HCT116 (cell line): Measurements from ENCODE around the gene IL1RL1.

Source experiments
- FOSL1 ChIP-seq: IDR thresholded peaks from 2 replicates; pipeline ENCODE4 v1.6.1; 2012; ENCODE audit warnings: low read depth
- POLR2A ChIP-seq: IDR thresholded peaks from 2 replicates; pipeline ENCODE4 v1.7.0; 2011; ENCODE audit warnings: borderline replicate concordance; ENCODE audit not compliant: insufficient read depth, insufficient read length; ENCODE audit errors: extremely low read depth
- POLR2AphosphoS5 ChIP-seq: IDR thresholded peaks from 2 replicates; pipeline ENCODE4 v1.6.1; 2011; ENCODE audit warnings: mild to moderate bottlenecking, low read depth, low read length, moderate library complexity
- RAD21 ChIP-seq: IDR thresholded peaks from 2 replicates; pipeline ENCODE4 v1.6.1; 2012; ENCODE audit warnings: low read depth, mild to moderate bottlenecking
- SP1 ChIP-seq: IDR thresholded peaks from 2 replicates; pipeline ENCODE4 v1.6.1; 2012; ENCODE audit warnings: low read depth
- TF ChIP-seq, protein P1 (sequence below), 3 experiments: fragments of 200-600 bp in 1 of 3; sonication (generic) in 1 of 3; IDR thresholded peaks in 2 of 3; conservative IDR thresholded peaks in 1 of 3; 2 replicates each; pipeline ENCODE4 v1.5.1; 2012 to 2017; ENCODE audit warnings: low read depth in 2 of 3, low read length in 2 of 3, antibody characterized with exemption in 1 of 3, borderline replicate concordance in 1 of 3, control low read depth in 1 of 3, mild to moderate bottlenecking in 1 of 3, mixed read lengths in 1 of 3, mixed run types in 1 of 3, moderate library complexity in 1 of 3; ENCODE audit not compliant: insufficient read depth in 1 of 3

DNA sequence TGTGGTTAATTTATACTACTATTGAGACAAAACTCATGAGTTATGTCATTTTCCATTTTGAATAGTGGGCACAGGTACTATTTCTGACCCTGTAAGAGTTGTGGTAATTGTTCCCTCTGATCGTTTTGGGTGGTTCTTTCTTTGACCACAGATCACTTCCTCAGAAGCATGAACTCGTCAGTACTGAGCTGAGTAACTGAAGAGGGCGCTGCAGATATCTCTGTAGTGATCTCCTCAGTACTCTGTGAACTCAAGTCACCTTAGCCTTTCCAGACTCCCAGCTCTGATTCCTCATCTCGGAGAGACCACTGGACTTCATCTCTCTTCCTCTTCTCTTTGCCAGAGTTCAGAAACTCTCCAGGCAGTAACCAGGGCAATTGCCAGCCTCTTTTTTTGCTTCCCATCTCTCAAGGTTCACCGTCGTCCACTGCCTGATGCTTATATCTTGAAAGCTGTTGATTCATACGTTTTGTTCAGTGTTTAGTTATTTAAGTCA, 9.4 kb upstream of the IL1RL1 start:
- TF ChIP-seq POLR2A (no peak), POLR2AphosphoS5 (no peak), FOSL1 (no peak), SP1 (no peak), RAD21 (peak; percentile 37; the same call in 1 of the 2 replicates)
- TF ChIP-seq, protein P1, sequence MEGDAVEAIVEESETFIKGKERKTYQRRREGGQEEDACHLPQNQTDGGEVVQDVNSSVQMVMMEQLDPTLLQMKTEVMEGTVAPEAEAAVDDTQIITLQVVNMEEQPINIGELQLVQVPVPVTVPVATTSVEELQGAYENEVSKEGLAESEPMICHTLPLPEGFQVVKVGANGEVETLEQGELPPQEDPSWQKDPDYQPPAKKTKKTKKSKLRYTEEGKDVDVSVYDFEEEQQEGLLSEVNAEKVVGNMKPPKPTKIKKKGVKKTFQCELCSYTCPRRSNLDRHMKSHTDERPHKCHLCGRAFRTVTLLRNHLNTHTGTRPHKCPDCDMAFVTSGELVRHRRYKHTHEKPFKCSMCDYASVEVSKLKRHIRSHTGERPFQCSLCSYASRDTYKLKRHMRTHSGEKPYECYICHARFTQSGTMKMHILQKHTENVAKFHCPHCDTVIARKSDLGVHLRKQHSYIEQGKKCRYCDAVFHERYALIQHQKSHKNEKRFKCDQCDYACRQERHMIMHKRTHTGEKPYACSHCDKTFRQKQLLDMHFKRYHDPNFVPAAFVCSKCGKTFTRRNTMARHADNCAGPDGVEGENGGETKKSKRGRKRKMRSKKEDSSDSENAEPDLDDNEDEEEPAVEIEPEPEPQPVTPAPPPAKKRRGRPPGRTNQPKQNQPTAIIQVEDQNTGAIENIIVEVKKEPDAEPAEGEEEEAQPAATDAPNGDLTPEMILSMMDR (IDR thresholded peaks at IDR 0.05 in 2 of 3, conservative IDR thresholded peaks at IDR 0.05 in 1 of 3; ENCODE audit: borderline replicate concordance in 1 of 3, insufficient read depth in 1 of 3, low read depth in 2 of 3, low read length in 2 of 3) = peak; percentile 32 to 67 (median 64); a peak in 5 of 6 replicates
